ENCODE results near the gene PCDHA1.

PCDHA1 gene

DNA sequence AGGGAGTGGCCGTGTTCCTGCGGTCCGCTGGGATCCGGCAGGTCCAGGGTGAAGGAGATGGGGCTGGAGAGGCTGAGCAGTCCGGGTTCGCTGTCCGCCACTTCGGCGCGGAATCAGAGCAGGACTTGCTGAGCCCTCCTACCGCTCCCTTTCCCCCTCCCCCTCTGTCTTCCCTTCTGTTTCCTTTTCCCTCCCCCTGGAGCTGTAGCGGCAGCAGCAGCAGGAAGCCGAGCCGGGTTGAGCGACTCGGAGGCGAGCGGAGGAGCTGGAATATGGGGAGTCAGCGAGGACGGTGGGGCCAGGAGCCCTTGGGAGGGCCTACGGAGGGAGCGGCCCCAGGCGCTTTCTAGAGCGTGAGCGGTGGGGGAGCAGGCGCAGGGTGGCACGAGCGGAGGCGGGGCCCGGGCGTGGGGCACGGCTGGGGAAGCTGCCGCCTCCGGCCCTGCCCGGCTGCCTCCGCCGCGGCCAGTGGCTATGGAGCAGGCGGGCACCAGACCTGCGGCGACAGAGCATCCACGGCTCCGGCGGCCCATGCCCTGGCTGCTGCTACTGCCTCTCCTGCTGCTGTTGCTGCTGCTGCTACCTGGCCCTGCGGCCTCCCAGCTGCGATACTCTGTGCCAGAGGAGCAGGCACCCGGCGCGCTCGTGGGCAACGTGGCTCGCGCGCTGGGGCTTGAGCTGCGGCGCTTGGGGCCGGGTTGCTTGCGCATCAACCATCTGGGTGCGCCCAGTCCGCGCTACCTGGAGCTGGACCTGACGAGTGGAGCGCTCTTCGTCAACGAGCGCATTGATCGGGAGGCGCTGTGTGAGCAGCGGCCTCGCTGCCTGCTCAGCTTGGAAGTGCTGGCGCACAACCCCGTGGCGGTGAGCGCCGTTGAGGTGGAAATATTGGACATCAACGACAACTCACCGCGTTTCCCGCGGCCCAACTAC is 180.6 kb downstream of the PCDHA1 start, which contains the start of gene PCDHAC2:
Gene PCDHAC2, plus strand, starts transcription at position 184 of the 933 bp plus-strand sequence. Its CDS starts 291 bp downstream, at position 475.
- Mint-ChIP-seq H3K27me3 (peaks cover 35% of the 10 kb centered on the region), H3K36me3 (ENCODE audit: low read depth) (no peaks in the 10 kb centered on the region)
- intact Hi-C loops (cut with micrococcal nuclease), result no loop called here

DNA sequence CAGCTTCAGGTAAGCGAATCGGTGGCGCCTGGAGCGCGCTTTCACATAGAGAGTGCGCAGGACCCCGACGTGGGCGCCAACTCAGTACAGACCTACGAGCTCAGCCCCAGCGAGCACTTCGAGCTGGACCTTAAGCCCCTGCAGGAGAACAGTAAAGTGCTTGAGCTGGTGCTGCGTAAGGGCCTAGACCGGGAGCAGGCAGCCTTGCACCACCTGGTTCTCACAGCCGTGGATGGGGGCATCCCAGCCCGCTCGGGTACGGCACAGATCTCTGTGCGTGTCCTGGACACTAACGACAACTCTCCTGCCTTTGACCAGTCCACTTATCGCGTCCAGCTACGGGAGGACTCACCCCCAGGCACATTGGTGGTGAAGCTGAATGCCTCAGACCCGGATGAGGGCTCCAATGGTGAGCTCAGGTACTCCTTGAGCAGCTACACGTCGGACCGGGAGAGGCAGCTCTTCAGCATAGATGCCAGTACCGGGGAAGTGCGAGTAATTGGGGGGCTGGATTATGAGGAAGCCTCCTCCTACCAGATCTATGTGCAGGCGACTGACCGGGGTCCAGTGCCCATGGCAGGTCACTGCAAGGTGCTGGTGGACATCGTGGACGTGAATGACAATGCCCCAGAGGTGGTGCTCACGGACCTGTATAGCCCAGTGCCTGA is 181.4 kb downstream of the PCDHA1 start:
- H3K9me3 Mint-ChIP-seq, result no peaks in the 10 kb centered on the region
- H3K36me3 Mint-ChIP-seq (ENCODE audit: low read depth), result no peaks in the 10 kb centered on the region
- no peaks in the 10 kb centered on the region for H3K4me1 Mint-ChIP-seq (ENCODE audit: low read depth)
- intact Hi-C loops (cut with micrococcal nuclease), result no loop called here
- H3K27ac Mint-ChIP-seq, result no peak overlapping the region
- H3K27me3 Mint-ChIP-seq, result peaks cover 35% of the 10 kb centered on the region
- no peak overlapping the region for H3K4me3 Mint-ChIP-seq

More for the DNA sequence above, 180.6 kb downstream of the PCDHA1 start, which contains the start of gene PCDHAC2:
- Mint-ChIP-seq H3K4me3 (no peak within 1 kb of the TSS), H3K4me1 (ENCODE audit: low read depth) (no peaks in the 10 kb centered on the region), H3K9me3 (no peaks in the 10 kb centered on the region), H3K27ac (no peak within 1 kb of the TSS)

DNA sequence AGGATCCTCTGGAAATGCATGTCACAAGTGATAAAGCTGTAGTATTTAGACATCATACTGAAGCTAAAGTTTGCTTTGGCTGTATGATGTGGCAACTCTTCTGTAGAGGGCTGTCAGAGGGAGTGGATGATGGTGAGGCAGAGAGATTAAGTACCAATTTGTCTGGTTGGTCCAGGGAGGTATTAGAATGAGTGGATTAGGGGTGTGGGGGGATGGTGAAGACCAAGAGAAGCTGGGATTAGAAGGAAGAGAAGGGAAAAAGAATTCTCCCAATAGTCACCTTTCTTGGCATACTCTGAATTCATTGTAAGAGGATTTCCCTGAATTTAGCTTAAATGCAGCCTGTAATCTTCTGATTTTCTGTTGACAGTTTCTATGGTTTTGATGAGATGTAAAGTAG is 183.9 kb downstream of the PCDHA1 start:
- no peak overlapping the region for H3K4me3 Mint-ChIP-seq
- no peaks in the 10 kb centered on the region for H3K9me3 Mint-ChIP-seq
- intact Hi-C loops (cut with micrococcal nuclease), result no loop called here
- no peaks in the 10 kb centered on the region for H3K36me3 Mint-ChIP-seq (ENCODE audit: low read depth)
- no peak overlapping the region for H3K27ac Mint-ChIP-seq
- peaks cover 29% of the 10 kb centered on the region for H3K27me3 Mint-ChIP-seq
- H3K4me1 Mint-ChIP-seq (ENCODE audit: low read depth), result no peaks in the 10 kb centered on the region

DNA sequence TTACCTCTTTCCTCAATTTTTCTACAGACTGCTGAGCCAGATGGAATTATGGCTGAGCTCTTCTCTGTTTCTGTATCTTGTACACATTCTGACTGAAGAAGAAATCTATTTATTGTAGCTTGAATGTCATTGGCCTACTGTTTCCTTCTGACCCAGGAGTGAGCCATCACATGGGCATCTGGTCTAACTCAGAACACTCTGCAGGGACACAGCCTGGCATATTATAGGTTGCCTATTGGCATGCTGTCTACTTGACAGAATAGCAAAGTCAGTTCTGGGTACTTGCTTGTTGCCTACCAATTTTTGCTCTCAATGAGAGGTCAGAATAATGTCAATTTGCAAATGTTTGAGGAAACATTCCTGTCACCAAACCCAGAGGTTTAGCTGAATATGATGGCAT is 187.6 kb downstream of the PCDHA1 start:
- Mint-ChIP-seq H3K27me3 (no peaks in the 10 kb centered on the region), H3K27ac (no peak overlapping the region), H3K4me1 (ENCODE audit: low read depth) (no peaks in the 10 kb centered on the region), H3K36me3 (ENCODE audit: low read depth) (no peaks in the 10 kb centered on the region), H3K4me3 (no peak overlapping the region), H3K9me3 (no peaks in the 10 kb centered on the region)
- intact Hi-C loops (cut with micrococcal nuclease), result no loop called here

DNA sequence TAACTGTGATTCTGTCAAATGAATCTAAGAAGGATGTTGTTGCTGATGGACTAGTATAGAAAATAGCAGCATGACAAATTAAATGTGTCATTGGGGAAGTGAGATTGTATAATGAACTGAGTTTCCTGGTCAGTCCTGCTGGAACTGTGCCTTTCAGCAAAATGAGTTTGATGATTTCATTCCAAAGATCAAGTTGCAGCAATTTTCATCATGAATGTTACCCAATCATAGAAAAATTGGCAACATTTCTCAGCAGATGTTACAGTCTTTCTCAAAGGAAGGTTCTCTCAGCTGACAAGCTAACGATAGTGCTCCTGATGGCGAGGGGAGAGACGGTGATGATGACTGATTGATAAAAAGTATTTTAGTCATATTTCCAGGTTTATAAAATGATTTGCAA is 191.1 kb downstream of the PCDHA1 start:
- Mint-ChIP-seq H3K4me1 (ENCODE audit: low read depth) (no peaks in the 10 kb centered on the region), H3K27ac (no peak overlapping the region), H3K27me3 (no peaks in the 10 kb centered on the region), H3K9me3 (peaks cover 8% of the 10 kb centered on the region), H3K36me3 (ENCODE audit: low read depth) (no peaks in the 10 kb centered on the region), H3K4me3 (no peak overlapping the region)
- intact Hi-C loops (cut with micrococcal nuclease), result no loop called here

DNA sequence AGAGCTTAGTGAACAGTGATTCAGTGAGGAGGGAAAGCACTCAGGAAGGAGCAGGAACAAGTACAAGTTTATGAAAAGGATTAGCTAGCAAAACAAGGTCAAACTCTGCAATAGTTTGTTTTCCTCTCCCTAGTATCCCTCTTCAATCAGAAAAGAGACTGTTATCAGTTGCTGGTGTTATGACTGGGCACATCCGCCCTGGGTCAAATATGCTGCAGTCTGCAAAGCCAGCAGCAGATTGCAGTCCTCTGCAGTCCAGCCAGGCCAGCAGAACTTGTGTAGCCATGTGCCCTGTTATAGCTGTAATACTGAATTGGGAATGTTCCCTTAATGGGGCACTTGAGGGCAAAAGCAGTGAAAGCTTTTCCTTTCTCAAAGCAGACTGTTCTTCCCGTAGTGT is 192.3 kb downstream of the PCDHA1 start:
- H3K4me3 Mint-ChIP-seq, result no peak overlapping the region
- no peaks in the 10 kb centered on the region for H3K4me1 Mint-ChIP-seq (ENCODE audit: low read depth)
- no peaks in the 10 kb centered on the region for H3K36me3 Mint-ChIP-seq (ENCODE audit: low read depth)
- H3K9me3 Mint-ChIP-seq, result peaks cover 17% of the 10 kb centered on the region
- no peaks in the 10 kb centered on the region for H3K27me3 Mint-ChIP-seq
- no peak overlapping the region for H3K27ac Mint-ChIP-seq
- intact Hi-C loops (cut with micrococcal nuclease), result no loop called here

DNA sequence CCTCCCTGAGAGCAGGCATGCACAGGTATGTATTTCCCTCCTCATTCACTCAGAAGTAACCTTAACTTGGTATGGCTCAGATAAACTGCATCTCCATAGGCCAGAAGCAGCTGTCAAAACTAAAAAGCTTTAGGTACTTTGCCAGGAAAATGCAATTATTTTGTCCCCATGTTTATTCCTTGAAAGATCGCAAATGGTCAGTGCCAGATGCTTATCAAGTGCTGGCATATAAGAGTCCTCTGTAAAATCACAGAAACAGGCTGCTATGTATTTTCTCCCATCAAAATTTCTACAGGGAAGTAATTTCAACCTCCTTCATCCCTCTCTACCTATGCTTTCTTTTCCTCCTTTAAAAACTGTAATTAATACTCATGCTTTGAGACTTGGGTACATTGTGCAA is 193.0 kb downstream of the PCDHA1 start:
- Mint-ChIP-seq H3K36me3 (ENCODE audit: low read depth) (no peaks in the 10 kb centered on the region), H3K4me3 (no peak overlapping the region), H3K27me3 (no peaks in the 10 kb centered on the region), H3K27ac (no peak overlapping the region), H3K9me3 (peaks cover 17% of the 10 kb centered on the region), H3K4me1 (ENCODE audit: low read depth) (no peaks in the 10 kb centered on the region)
- intact Hi-C loops (cut with micrococcal nuclease), result no loop called here

DNA sequence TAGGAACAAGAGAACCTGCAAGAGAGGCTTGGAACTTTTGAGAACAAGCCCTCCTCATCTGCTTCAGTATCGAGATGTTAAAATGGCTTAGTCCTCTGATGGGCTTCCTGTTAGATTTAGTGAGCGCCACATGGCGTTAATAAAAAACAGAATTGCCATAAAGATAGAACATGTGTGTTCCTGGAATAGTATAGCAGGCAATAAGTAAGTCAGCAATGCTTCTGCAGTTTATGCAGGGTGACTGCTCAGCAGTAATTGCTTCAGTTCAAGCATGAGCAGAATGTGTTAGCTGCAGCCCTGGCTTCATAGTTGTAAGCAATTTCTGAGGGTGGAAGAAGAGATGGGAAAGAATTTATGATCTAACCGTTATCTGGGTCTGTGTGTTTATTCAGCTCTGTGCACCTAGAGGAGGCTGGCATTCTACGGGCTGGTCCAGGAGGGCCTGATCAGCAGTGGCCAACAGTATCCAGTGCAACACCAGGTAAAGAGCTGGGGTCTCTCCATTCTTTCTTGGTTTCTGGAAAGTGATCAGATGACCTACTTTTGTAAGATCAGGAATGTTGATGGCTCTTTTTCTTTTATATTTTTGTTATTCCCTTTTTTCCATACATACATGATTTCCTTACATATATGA is 196.3 kb downstream of the PCDHA1 start:
- Mint-ChIP-seq H3K4me1 (ENCODE audit: low read depth) (no peaks in the 10 kb centered on the region), H3K27ac (no peak overlapping the region), H3K36me3 (ENCODE audit: low read depth) (no peaks in the 10 kb centered on the region), H3K9me3 (peaks cover 25% of the 10 kb centered on the region), H3K4me3 (no peak overlapping the region), H3K27me3 (no peaks in the 10 kb centered on the region)
- intact Hi-C loops (cut with micrococcal nuclease), result no loop called here

DNA sequence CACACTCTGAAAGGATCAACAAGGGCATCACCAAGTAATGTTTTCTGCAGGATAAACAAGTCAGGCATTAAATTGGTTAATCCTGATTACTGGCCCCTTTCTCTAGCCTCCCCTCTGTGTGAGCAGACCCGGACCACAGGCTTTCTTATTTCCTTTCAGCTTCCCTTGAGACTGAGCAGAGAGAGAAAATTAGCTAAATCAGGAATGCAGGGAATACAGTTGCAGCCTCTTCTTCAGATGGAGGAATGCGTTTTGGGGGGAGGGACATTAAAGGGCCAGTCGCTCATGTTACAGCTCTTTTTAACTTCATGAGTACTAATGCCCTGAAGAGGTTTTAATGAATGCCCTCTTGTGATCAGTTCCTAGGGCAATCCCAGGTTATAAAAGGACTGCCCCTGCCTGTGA is 200.2 kb downstream of the PCDHA1 start:
- Mint-ChIP-seq H3K4me1 (ENCODE audit: low read depth) (no peaks in the 10 kb centered on the region), H3K9me3 (peaks cover 48% of the 10 kb centered on the region), H3K27me3 (no peaks in the 10 kb centered on the region), H3K27ac (no peak overlapping the region), H3K4me3 (no peak overlapping the region), H3K36me3 (ENCODE audit: low read depth) (no peaks in the 10 kb centered on the region)
- intact Hi-C loops (cut with micrococcal nuclease), result no loop called here

DNA sequence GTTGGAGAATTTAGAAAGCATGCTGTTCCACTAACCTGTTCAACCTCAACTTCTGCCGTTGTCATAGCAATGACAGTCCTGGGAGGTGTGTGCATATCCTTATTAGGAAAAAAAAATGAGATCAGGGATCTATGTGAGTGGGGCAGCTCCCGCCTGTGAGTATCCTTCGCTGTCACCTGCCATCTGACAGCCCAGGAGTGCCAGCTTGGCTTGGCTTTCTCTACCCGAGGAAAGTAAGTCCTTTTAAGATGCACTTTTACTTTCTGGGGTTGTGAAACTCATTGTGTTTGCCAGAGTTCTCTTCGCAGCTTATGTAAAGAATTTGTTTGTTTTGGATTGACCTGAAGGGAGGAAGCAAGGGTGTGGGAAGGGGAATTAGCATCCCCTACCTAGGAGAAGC is 202.2 kb downstream of the PCDHA1 start:
- no peak overlapping the region for H3K4me3 Mint-ChIP-seq
- no peaks in the 10 kb centered on the region for H3K36me3 Mint-ChIP-seq (ENCODE audit: low read depth)
- H3K27ac Mint-ChIP-seq, result no peak overlapping the region
- H3K4me1 Mint-ChIP-seq (ENCODE audit: low read depth), result no peaks in the 10 kb centered on the region
- no peaks in the 10 kb centered on the region for H3K27me3 Mint-ChIP-seq
- H3K9me3 Mint-ChIP-seq, result peaks cover 49% of the 10 kb centered on the region
- intact Hi-C loops (cut with micrococcal nuclease), result no loop called here

DNA sequence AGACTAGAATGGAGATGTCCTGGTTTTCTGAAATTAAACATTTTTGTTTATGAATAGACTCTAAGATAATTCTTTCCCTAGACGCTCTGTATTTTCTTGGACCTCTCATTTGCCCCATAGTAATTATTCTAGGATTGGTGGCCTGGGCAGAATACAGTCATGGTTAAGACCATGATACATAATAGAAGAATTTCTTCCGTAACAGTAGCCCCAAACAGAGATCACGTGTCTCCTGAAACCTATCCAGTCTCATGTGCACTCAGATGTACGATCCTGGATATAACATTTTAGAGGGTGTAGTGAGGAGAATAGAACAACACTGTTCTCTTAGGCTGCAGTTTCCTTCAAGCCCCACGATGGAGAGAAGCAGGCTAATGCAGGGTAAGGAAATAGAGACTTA is 202.7 kb downstream of the PCDHA1 start:
- H3K9me3 Mint-ChIP-seq, result peaks cover 49% of the 10 kb centered on the region
- H3K36me3 Mint-ChIP-seq (ENCODE audit: low read depth), result no peaks in the 10 kb centered on the region
- H3K27ac Mint-ChIP-seq, result no peak overlapping the region
- no peaks in the 10 kb centered on the region for H3K4me1 Mint-ChIP-seq (ENCODE audit: low read depth)
- no peak overlapping the region for H3K4me3 Mint-ChIP-seq
- no peaks in the 10 kb centered on the region for H3K27me3 Mint-ChIP-seq
- intact Hi-C loops (cut with micrococcal nuclease), result no loop called here

DNA sequence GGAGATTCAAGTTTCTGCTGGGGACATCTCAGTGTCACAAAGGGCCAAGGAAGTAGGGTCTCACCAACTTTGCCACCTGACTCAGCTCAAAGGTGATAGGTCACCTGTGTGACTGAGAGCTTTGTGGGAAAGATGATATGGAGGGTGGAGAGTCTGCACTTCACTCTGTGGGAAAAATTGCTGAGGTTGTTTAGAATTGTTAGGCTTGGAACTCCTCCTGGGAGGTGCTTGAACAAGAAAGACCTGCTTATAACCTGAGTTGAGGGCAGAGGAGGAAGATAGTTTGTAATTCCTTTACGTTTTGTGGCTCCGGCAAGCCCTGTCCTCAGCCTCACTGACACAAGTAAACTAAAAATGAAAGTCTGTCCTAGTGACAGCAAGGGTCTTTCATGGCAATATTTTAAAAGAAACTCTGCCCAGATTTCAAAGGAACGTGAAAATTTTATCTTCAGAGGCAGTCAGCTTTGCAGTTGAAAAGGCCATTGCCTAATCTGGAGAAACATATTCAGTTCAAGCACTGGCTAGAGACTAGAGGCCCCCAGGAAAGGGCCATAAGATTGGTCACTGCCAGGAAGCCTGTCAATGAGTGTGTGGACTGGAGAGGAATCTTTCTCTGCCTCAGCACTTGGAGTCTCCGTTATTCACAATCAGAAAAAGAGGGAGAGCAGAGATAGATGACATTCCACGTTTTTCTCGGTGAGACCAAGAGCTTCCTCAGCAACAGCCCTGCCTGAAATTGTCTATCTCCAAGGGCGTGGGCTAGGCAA is 203.5 kb downstream of the PCDHA1 start:
- H3K36me3 Mint-ChIP-seq (ENCODE audit: low read depth), result no peaks in the 10 kb centered on the region
- H3K9me3 Mint-ChIP-seq, result peaks cover 49% of the 10 kb centered on the region
- no peaks in the 10 kb centered on the region for H3K4me1 Mint-ChIP-seq (ENCODE audit: low read depth)
- intact Hi-C loops (cut with micrococcal nuclease), result no loop called here
- H3K27me3 Mint-ChIP-seq, result no peaks in the 10 kb centered on the region
- H3K27ac Mint-ChIP-seq, result no peak overlapping the region
- H3K4me3 Mint-ChIP-seq, result no peak overlapping the region

DNA sequence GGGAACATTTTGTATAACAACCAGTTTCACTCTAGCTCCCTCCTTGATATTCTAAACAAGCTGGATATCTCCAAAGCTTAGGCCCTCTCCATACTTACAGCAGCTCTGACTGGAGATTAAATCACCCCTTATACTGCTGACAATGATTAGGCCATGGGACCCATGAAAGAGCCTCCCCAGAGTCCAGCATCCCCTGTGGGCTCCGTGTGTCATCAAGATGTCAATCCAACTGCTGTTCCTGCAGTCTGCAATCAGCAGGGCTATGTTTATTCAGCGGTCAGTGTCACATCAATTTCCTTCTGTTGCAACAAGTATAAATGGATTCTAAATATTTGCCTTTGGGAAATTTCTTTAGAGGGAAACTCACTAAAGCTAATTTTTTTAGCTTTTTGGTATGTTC is 206.9 kb downstream of the PCDHA1 start:
- no peaks in the 10 kb centered on the region for H3K36me3 Mint-ChIP-seq (ENCODE audit: low read depth)
- H3K4me3 Mint-ChIP-seq, result no peak overlapping the region

More for the DNA sequence above, 206.9 kb downstream of the PCDHA1 start:
- H3K9me3 Mint-ChIP-seq, result peaks cover 52% of the 10 kb centered on the region
- H3K27ac Mint-ChIP-seq, result no peak overlapping the region
- intact Hi-C loops (cut with micrococcal nuclease), result no loop called here
- H3K4me1 Mint-ChIP-seq (ENCODE audit: low read depth), result no peaks in the 10 kb centered on the region
- H3K27me3 Mint-ChIP-seq, result no peaks in the 10 kb centered on the region

Measured in dendritic cell treated with granulocyte-macrophage colony-stimulating factor and Interleukin-4, amounts not matched to agents 40 ng/mL and 50 ng/mL, for 4 days (primary cell).